HuH-7 (cell line): ENCODE measurements around the gene XRRA1.
"Not testable (repeated sequence)": the region's sequence is repeated elsewhere in the genome, so short reads cannot be mapped to it uniquely, and the experiment has no call there.

ENCODE experiments used
- DNase-seq: peaks from one replicate; pipeline ENCODE4 v3.0.0; 2011; ENCODE audit warnings: low spot score

XRRA1 gene

DNA sequence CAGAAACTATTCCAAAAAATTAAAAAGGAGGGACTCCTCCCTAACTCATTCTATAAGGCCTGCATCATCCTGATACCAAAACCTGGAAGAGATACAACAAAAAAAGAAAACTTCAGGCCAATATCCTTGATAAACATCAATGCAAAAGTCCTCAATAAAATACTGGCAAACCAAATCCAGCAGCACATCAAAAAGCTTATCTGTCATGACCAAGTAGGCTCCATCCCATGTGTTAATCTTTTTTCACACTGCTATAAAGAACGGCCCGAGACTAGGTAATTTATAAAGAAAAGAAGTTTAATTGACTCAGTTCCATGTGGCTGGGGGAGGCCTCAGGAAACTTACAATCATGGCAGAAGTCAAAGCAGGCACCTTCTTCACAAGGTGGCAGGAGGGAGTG is 123.3 kb downstream of the XRRA1 start:
- DNase-seq, result not testable (repeated sequence)

DNA sequence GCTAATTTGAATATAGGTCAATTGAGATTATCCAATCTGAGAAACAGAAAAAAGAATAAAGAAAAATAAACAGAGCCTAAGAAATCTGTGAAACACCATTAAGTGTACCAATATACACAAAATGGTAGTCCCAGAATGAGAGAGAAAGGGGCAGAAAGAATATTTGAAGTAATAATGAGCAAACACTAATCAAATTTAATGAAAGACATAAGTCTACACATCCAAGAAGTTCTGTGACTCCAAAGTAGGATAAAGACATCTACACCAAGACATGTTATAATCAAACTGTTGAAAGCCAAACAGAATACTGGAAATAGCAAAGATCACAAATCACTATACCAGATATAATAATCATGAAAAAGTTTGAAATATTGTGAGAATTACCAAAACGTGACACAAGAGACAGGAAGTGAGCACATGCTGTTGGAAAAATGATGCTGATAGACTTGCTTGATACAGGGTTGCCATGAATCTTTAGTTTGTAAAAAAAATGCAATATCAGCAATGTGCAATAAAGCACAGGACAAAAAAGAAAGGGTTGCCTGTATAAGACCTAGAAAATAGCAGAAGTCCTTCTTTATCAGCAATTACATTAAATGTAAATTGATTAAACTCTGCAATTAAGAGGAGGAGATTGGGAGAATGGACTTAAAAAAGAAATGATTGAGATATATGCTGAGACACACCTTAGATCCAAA is 124.5 kb downstream of the XRRA1 start:
- DNase-seq, result no peak

DNA sequence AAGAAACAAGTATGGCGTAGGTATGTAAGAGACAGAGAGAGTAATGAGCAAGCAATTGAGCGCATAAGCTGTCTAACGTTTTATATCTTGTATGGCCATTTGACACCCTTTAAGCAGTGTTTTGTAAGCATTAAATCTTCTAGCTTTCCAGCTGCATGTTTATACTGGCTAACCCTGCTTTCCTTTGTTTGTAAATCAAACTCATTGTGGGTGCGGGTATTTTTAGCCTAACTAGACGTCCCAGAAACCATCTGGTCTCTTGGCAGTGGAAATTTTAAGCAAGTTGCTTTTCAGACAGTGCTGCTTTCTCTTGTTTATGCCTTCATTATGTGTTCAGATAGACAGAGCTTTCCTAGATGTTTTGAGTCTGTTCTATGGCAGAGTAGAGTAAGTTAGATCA is 126.7 kb downstream of the XRRA1 start:
- no peak for DNase-seq

DNA sequence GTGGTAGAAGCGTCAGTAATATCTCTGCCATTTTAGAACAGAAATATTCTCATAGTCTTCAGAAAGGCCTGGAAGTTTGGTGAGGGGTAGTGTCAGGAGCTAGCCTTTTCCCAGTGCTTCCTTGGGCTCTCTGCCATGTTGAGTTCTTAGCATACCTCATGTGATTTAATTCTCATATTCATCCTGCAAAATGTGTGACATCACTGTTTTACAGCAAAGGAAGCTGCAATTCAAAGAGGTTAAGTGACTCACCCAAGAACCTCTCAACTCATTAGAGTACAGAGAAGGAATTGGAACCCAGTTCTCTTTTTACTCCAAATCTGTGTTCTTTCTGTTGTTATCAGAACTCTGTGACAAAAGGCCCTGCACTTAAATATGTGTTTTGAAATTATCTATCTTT is 128.1 kb downstream of the XRRA1 start:
- no peak for DNase-seq

DNA sequence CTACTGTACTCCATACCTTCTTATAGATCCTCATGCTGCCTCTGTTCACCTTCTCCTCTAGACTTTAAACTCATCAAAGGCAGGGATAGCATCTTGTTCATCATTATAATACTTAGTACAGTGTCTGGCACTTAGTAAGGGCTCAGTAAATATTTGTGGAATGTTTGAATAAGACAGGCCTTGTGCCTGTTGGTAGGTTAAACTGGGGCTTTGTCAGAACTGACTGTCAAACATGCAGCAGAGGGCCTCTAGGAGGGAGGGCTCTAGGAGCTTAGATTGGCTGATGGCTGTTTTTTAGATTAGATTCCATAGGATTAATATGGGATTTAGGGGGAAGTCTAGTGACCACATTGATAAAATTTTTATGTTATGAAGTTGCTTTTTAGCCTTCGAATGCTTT is 129.5 kb downstream of the XRRA1 start:
- no peak for DNase-seq

DNA sequence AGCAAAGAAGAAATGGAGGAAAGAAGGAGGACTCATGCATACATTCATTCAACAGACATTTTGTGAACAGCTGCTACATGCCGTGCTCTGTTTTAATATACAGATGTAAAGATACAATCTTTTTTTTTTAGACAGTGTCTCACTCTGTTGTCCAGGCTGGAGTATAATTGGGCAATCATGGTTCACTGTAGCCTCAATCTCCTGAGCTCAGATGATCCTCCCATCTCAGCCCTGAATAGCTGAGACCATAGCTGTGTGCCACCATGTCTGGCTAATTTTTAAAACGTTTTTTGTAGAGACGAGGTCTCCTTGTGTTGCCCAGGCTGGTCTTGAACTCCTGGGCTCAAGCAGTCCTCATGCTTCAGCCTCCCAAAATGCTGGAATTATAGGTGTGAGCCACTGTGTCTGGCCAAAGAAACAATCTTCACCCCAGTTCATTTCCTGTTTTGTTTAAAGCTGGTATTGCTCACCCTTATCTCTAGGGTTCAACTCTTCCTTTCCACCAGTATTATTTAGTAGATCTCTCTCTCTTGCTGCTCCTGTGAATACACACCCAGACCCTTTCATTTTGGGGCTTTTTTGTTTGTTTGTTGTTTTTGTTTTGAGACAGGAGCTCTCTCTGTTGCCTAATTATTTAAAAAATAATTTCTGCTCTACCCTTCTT is 130.5 kb downstream of the XRRA1 start:
- DNase-seq, result no peak

DNA sequence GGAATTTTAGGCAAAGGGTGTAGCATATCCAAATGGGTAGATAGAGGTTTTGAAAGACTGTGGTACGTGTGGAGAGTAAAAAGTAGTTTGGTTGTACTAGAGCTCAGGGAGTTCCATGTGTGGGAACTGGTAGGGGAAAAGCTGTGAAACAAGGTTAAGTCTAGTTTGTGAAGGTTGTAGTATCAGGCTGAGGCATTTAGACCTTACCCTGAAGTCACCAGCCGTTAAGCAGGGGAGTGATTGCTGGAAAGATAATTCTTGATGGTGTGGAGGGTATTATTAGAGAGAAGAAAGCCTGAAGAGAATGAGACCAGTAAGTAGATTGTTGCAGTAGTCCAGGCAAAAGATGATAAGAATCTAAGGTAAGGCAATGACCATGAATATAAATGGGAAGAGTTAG is 132.2 kb downstream of the XRRA1 start:
- no peak for DNase-seq

DNA sequence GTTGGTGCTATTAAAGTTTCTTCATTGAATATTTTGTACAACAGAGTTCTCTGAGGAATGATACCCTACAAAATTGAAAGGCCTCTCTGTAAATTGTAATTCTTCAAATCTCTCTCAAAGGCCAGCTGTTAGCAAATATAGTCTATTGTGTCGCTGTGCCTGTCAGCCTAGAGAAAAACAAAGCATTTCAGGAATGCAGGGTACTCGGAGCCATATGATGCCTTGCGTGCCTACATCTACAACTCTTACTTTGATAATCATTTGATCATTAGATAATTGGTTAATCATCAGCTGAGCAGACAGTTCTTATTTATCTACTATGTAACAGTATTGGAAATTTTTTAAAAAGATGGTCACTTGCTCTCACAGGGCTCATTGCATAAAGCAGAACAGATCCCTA is 132.9 kb downstream of the XRRA1 start:
- DNase-seq, result no peak

DNA sequence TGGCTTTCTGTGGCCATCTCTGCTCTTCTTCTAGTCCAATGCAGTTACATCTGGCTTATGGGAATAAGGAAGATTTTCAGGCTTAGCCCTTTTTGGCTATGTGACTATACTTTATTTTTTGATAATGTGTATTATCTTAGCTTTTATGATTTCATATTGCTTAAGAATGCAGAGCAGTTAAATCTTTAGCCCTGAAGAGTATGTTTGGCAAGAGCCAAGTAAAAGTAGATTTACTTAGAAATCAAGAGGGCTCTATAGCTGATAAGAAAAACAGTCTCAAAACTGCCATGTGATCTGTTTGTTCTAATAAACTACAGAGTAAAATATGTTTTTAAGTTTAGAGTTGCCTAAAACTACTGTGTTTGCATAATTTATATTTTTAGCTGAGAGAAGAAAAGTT is 139.1 kb downstream of the XRRA1 start:
- no peak for DNase-seq

DNA sequence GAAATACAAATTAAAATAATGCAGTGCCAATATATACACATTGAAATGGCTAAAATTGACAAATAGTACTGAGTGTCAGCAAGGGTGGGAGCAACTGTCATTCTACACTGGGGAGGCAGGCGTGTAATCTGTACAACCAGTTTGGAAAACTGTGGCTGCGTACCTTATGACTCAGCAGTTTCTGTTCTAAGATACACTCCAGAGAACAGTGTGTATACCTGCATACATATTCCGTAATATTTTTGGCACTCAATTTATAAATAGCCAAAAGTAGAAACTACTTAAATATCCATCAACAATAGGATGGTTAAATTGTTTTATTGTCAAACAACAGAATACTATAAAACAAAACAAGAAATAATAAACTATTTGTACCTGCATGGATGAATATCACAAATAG is 142.6 kb downstream of the XRRA1 start:
- no peak for DNase-seq

DNA sequence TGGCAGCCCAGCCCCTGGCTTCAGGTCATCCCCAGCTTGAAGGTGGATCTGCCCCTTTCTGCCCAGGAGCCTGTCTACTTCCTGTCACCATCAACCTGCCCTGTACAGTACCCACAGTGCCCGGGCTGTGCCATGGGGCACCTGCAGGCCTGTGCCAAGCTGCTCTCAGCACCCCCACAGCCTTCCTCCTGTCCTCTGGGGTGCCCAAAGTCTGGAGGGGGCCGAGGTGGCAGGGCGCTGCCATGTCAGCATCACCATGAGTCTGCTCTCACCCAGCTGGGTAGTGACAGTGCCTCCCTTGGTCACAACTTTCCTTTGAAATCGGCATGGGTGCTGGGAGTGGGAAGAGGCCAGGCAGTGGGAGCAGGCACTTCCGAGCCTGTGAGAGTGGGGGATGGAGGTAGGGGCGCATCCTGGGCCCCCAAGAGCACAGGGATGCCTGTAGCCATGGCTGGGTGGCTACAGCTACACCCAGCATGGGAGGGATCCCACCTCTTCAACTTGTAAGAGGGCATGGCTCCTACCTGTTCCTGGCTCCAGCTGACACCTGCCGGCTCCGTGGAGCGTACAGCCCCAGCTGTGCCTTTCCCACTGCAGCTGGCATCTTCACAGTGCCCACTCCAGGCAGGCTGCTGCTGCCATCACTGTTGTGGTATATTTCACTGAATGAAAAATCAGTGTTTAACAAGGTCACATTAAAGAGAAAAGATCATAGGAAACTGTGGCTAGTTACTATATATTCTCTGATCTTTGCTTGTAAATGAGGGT is 157.4 kb downstream of the XRRA1 start:
- DNase-seq, result no peak
